DLD1 (cell line): ENCODE results near the gene USF2.

Experiments used
- in situ Hi-C: cut with HindIII; loops from 2 replicates; pipeline ENCODE4 v1.10.0; 2017; ENCODE audit warnings: low sequenced_read_pairs

The USF2 gene

GRCh38 chr19:35284153-35285094 is 15.7 kb downstream of the USF2 start:
- in situ Hi-C loops: loop anchor here (25.0 kb wide), 1 partner anchor 153 kb away; the partner anchor contains the start of gene FFAR2

GRCh38 chr19:35285095-35285449 is 16.3 kb downstream of the USF2 start:
- in situ Hi-C loops: loop anchor here (25.0 kb wide), 1 partner anchor 152 kb away; the partner anchor contains the start of gene FFAR2

GRCh38 chr19:35285465-35285864 is 16.7 kb downstream of the USF2 start:
- in situ Hi-C loops: loop anchor here (25.0 kb wide), 1 partner anchor 152 kb away; the partner anchor contains the start of gene FFAR2

- in situ Hi-C loops: loop anchor here (25.0 kb wide), 1 partner anchor 151 kb away; the partner anchor contains the start of gene FFAR2
Measured at GRCh38 chr19:35286101-35286500, 17.3 kb downstream of the USF2 start.

GRCh38 chr19:35287713-35288112 is 19.0 kb downstream of the USF2 start:
- in situ Hi-C loops: loop anchor here (25.0 kb wide), 1 partner anchor 150 kb away; the partner anchor contains the start of gene FFAR2

- in situ Hi-C loops: loop anchor here (25.0 kb wide), 1 partner anchor 149 kb away; the partner anchor contains the start of gene FFAR2
Measured at GRCh38 chr19:35288331-35288730, 19.6 kb downstream of the USF2 start.

GRCh38 chr19:35288906-35289305 is 20.1 kb downstream of the USF2 start:
- in situ Hi-C loops: loop anchor here (25.0 kb wide), 1 partner anchor 148 kb away; the partner anchor contains the start of gene FFAR2

- in situ Hi-C loops: loop anchor here (25.0 kb wide), 1 partner anchor 147 kb away; the partner anchor contains the start of gene FFAR2
Measured at GRCh38 chr19:35290381-35291127, 21.8 kb downstream of the USF2 start.

GRCh38 chr19:35291259-35291658 is 22.5 kb downstream of the USF2 start:
- in situ Hi-C loops: loop anchor here (25.0 kb wide), 1 partner anchor 146 kb away; the partner anchor contains the start of gene FFAR2

GRCh38 chr19:35291916-35292315 is 23.2 kb downstream of the USF2 start, which contains the start of gene MAG:
TSS of gene MAG (plus strand) at chr19:35292161. CDS start at chr19:35295409, 3,248 bp downstream.
- in situ Hi-C loops: loop anchor here (25.0 kb wide), 1 partner anchor 145 kb away; the partner anchor contains the start of gene FFAR2

- in situ Hi-C loops: loop anchor here (25.0 kb wide), 1 partner anchor 145 kb away; the partner anchor contains the start of gene FFAR2
Measured at GRCh38 chr19:35292421-35293362, 23.9 kb downstream of the USF2 start.

GRCh38 chr19:35293363-35293739 is 24.6 kb downstream of the USF2 start:
- in situ Hi-C loops: loop anchor here (25.0 kb wide), 1 partner anchor 144 kb away; the partner anchor contains the start of gene FFAR2

- in situ Hi-C loops: loop anchor here (25.0 kb wide), 1 partner anchor 143 kb away; the partner anchor contains the start of gene FFAR2
Measured at GRCh38 chr19:35293808-35294207, 25.0 kb downstream of the USF2 start.

GRCh38 chr19:35294328-35294727 is 25.6 kb downstream of the USF2 start:
- in situ Hi-C loops: loop anchor here (25.0 kb wide), 1 partner anchor 143 kb away; the partner anchor contains the start of gene FFAR2

- in situ Hi-C loops: loop anchor here (25.0 kb wide), 1 partner anchor 142 kb away; the partner anchor contains the start of gene FFAR2
Measured at GRCh38 chr19:35294859-35295791, 26.4 kb downstream of the USF2 start.

GRCh38 chr19:35295792-35296462 is 27.2 kb downstream of the USF2 start:
- in situ Hi-C loops: loop anchor here (25.0 kb wide), 1 partner anchor 141 kb away; the partner anchor contains the start of gene FFAR2
